Activated CD8-positive, alpha-beta memory T cell treated with anti-CD3 and anti-CD28 coated beads, Interleukin-2, amount 50 U/mL, for 1 hour (primary cell): ENCODE measurements around the gene SARNP.
A peak's percentile ranks its signal among the peaks of the same experiment; 100 is the strongest.

Experiments used
- DNase-seq: peaks from one replicate; pipeline ENCODE4 v3.0.0-alpha.2; 2020; ENCODE audit errors: extremely low read depth

The SARNP gene

GRCh38 chr12:55724226-55724939 lies 93.1 kb downstream of the SARNP start:
- no peak for DNase-seq

GRCh38 chr12:55723516-55724225 lies 93.9 kb downstream of the SARNP start:
- DNase-seq = no peak

DNA sequence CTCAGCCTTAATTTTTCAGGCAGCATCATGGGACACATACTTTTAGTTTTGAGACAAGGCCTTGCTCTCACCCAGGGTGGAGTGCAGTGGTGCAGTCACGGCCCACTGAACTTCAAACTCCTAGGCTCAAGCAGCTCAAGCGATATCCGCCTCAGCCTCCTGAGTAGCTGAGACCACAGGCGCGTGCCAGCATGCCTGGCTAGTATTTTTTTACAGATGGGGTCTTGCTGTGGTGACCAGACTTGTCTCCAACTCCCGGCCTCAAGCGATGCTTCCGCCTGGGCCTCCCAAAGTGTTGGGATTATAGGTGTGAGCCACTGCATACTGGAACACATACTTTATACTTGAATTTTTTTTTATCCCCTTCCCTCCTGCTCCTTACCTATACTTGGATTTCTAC lies 94.6 kb downstream of the SARNP start:
- DNase-seq = no peak

- no peak for DNase-seq
Measured at GRCh38 chr12:55721601-55722213, 95.8 kb downstream of the SARNP start.

GRCh38 chr12:55720894-55721444 lies 96.6 kb downstream of the SARNP start:
- no peak for DNase-seq

GRCh38 chr12:55720071-55720564 lies 97.4 kb downstream of the SARNP start, which contains the start of gene RDH5:
Gene RDH5, plus strand, starts transcription at chr12:55720393. Its CDS starts 792 bp downstream, at chr12:55721185.
- DNase-seq = no peak

DNA sequence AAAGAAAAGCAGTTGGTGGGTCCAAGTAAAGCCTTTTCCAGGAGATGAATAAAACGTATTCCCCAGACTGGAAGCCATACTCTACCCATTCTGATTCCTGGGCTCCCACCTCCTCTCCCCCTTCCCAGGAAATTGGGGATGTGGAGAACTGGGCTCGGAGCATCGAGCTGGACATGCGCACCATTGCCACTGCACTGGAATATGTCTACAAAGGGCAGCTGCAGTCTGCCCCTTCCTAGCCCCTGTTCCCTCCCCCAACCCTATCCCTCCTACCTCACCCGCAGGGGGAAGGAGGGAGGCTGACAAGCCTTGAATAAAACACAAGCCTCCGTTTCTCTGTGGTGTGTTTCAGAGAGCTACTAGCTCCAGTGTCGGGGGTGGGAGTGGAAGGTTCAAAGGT lies 98.2 kb downstream of the SARNP start:
- no peak for DNase-seq

- no peak for DNase-seq
Measured at GRCh38 chr12:55718624-55719275, 98.8 kb downstream of the SARNP start.

DNA sequence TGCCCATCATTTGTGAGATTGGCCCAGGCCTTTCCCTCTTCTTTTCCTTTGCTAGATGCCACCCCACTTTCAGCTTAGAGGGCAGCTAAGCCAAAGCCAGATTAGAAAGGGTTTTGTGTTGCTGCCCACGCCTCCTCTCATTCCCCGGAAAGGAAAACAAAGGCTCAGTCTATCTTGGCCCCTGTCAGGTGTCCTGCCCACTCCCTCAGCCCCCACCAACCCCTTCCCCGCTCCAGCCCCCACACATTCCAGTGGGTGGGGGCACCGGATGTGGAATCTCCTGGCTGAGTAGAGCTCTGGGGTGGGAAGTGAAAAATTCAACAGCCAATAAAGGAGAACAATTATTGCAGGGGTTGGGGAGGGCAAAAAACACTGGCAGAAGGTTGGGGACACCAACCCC lies 99.5 kb downstream of the SARNP start:
- no peak for DNase-seq

- no peak for DNase-seq
Measured at GRCh38 chr12:55717011-55718007, 100.2 kb downstream of the SARNP start.

GRCh38 chr12:55716582-55716957 lies 101.0 kb downstream of the SARNP start:
- no peak for DNase-seq

DNA sequence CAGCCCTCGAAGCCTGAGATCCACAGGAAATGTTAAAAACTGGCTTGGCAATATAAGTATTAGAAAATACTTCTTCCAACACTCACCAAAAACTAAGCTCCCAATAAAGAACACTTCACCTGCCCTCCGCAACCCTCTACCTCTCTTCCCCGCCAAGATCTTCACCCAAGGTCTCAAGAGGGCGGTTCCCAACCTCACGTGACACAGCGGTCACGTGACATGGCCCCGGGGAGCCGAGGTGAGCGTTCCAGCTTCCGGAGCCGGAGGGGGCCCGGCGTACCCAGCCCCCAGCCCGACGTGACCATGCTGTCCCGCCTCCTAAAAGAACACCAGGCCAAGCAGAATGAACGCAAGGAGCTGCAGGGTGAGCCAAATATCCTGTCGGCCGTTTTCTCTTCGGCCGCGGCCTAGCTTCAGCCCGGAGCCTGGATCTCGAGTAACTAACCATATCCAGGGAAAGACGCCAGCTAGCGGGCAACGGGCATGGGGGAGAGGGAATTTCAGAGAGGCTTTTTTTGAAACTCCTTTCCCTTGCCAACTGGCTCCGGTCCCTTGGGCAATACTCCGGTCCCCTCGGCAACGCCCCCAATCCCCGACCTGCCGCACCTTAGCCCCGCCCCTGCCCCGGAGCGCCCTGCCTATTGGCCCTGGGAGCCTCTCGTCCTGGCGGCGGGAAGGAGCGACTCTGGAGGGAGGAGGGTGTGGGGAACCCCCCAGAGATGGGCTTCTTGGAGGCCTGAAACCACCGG lies 101.5 kb downstream of the SARNP start, which contains the start of gene BLOC1S1:
Gene BLOC1S1, plus strand, starts transcription at position 214 of the 749 bp plus-strand sequence. Its CDS starts 6 bp downstream, at position 220.
- peak; percentile 77 for DNase-seq

DNA sequence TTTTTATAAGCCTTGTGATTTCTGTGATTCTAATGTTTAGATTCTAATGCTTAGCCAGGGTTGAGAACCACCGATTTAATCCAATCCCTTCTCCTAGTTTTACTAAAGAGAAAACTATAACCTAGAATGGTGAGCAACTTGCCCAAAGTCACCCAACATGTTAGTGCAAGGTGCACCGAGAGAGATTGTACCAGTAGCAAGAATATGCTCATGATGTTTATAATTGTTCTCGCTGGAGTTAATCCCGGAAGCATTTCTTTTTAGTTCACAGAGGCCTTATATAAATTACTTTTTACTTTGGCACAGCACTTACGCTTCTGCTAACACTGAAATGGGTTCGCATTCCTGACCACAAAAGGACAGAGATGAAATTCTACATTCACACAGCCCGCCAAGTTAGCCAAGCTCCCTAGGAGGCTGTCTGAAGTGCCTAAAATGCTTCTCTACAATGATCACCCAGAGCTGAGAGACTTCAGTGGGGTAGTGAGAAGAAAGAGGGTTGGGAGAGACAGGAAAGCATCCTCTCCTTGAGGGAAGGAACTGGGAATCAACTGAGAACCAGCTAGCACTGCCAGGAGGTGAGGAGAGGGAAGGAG lies 102.3 kb downstream of the SARNP start:
- no peak for DNase-seq

- DNase-seq = no peak
Measured at GRCh38 chr12:55713721-55714120, 103.8 kb downstream of the SARNP start.

DNA sequence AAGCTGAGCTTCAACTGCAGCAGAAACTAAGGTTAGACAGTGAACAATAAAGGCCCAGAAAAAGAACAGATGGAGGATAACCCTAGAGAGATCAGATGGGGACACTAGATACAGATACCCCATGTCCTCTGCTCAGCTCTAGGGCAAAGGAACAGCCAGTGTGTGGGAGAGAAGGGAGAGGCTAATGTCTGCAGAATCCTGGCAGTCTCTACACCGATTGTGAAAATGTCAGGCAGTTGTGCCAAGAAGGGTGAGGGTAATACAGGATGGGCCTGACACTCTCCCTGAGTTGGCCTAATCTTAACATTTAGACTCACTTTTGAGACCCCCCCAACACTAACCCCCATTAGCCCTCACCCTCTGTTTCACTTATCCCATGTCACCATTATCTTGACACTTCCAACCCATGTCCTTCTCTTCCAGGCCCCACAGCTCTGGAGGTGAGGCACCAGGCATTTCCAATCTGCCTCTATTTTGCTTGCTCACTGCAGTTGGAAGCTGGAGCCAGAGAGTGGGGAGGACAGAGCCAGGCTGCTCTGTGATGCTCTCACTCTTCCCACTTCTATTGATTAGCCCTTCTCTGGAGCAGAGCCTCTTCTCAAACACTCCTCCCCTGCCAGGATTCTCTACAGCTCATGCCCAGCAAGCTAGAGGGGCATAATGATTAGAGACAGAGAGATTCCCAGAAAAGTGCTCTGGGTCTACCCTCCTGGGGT lies 104.7 kb downstream of the SARNP start:
- DNase-seq = no peak

GRCh38 chr12:55711786-55712553 lies 105.6 kb downstream of the SARNP start:
- DNase-seq = no peak

DNA sequence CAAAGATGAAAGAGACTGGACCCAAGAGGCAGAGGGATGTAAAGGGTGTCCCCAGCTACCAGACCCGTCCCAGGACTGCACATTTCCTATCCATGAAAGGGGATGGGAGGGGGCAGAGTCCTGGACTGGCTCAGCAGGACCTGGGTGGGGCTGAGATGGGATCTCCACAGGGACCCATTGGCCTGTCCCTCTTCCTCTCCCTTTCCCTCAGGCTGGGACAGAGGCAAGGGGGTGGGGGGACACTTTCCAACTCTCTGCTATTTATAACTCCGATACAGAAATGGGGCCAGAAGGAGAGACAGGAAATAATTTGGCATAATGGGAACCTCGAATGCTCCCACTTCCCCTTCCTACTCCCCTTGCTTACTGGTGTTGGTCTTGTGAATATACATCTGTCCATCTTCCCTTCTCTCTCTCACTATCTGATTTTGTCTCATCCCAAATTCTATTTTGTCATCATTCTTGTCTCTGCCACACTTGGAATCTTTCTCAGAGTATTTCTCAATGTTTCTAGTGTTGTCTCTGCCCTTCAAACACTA lies 108.8 kb downstream of the SARNP start:
- no peak for DNase-seq
